GM23248 (cell line): ENCODE measurements around the gene KCNH4. TPM values are rescaled to one million over a fixed set of nuclear protein-coding genes. Genes with fewer than 3 reads are reported as not detected.
"Not testable (repeated sequence)": the region's sequence is repeated elsewhere in the genome, so short reads cannot be mapped to it uniquely, and the experiment has no call there.

Experiments
- DNase-seq: peaks from one replicate; pipeline ENCODE4 v3.0.0-alpha.2; 2015
- H2AFZ ChIP-seq: fragments of 200-600 bp; sonication (generic); 2 replicates; pipeline ENCODE4 v1.6.1; 2016; ENCODE audit warnings: antibody characterized with exemption
- H3F3A ChIP-seq: fragments of 200-600 bp; sonication (generic); 2 replicates; pipeline ENCODE4 v1.6.1; 2016; ENCODE audit warnings: mild to moderate bottlenecking, antibody characterized with exemption, mixed run types; ENCODE audit not compliant: insufficient read depth
- H3K27ac ChIP-seq: fragments of 200-600 bp; sonication (generic); 2 replicates; pipeline ENCODE4 v1.5.1; 2016; ENCODE audit warnings: mild to moderate bottlenecking
- H3K27me3 ChIP-seq: fragments of 200-600 bp; sonication (generic); replicated peaks from 2 replicates; pipeline ENCODE4 v1.6.1; 2016; ENCODE audit warnings: mild to moderate bottlenecking; ENCODE audit not compliant: insufficient read depth
- H3K36me3 ChIP-seq: fragments of 200-600 bp; sonication (generic); 2 replicates; pipeline ENCODE4 v1.6.1; 2016; ENCODE audit warnings: low read depth, mild to moderate bottlenecking
- H3K4me1 ChIP-seq: fragments of 200-600 bp; sonication (generic); 2 replicates; pipeline ENCODE4 v1.6.1; 2016; ENCODE audit warnings: mild to moderate bottlenecking; ENCODE audit not compliant: insufficient read depth
- H3K4me2 ChIP-seq: fragments of 200-600 bp; sonication (generic); one replicate; pipeline ENCODE4 v1.6.1; 2016; ENCODE audit warnings: mild to moderate bottlenecking; ENCODE audit not compliant: unreplicated experiment
- H3K4me3 ChIP-seq: fragments of 200-600 bp; sonication (generic); 2 replicates; pipeline ENCODE4 v1.5.1; 2016; ENCODE audit warnings: mild to moderate bottlenecking
- H3K79me2 ChIP-seq: fragments of 200-600 bp; sonication (generic); 2 replicates; pipeline ENCODE4 v1.6.1; 2016; ENCODE audit warnings: mild to moderate bottlenecking; ENCODE audit not compliant: insufficient read depth
- H3K9ac ChIP-seq: fragments of 200-600 bp; sonication (generic); 2 replicates; pipeline ENCODE4 v1.6.1; 2016; ENCODE audit warnings: mild to moderate bottlenecking
- H3K9me2 ChIP-seq: fragments of 200-600 bp; sonication (generic); 2 replicates; pipeline ENCODE4 v1.6.1; 2016; ENCODE audit warnings: mixed run types, mild to moderate bottlenecking, moderate library complexity; ENCODE audit not compliant: insufficient read depth
- H3K9me3 ChIP-seq: fragments of 200-600 bp; sonication (generic); one replicate; pipeline ENCODE4 v1.6.1; 2017; ENCODE audit warnings: low read depth
- H4K20me1 ChIP-seq: fragments of 200-600 bp; sonication (generic); 2 replicates; pipeline ENCODE4 v1.6.0; 2016; ENCODE audit not compliant: insufficient read depth
- EZH2 ChIP-seq: fragments of 200-600 bp; sonication (generic); IDR thresholded peaks from 2 replicates; pipeline ENCODE4 v1.6.1; 2018; ENCODE audit warnings: antibody characterized with exemption, mild to moderate bottlenecking; ENCODE audit not compliant: insufficient read depth, poor library complexity, severe bottlenecking
- EZH2phosphoT487 ChIP-seq: fragments of 200-600 bp; sonication (generic); IDR thresholded peaks from 2 replicates; pipeline ENCODE4 v1.6.1; 2018; ENCODE audit warnings: antibody characterized with exemption, moderate library complexity, mild to moderate bottlenecking, low read depth; ENCODE audit not compliant: insufficient read depth
- WGBS, 2 experiments: methylation state at CpG; one replicate each; pipeline ENCODE4 v1.1.6; 2015 to 2017; ENCODE audit warnings: low lambda C conversion rate in 2 of 2, low coverage in 1 of 2; ENCODE audit errors: missing lambda C conversion rate in 2 of 2; 5-methylcytosine and 5-hydroxymethylcytosine counted together
- in situ Hi-C: fragments of 300-500 bp; cut with MboI; formaldehyde crosslinking; loops from 2 replicates; pipeline ENCODE4 v1.15.0; 2020
- polyA plus RNA-seq: library from polyadenylated mRNA; unstranded; fragments of >200 nt; fragmentation: Nextera tagmentation; extraction: Ambion mirVana; gene quantifications from 2 replicates; pipeline ENCODE4 v1.2.1, GENCODE V29; 2016
- total RNA-seq: library from RNA; depleted of rRNA; stranded (reverse); fragments of >200 nt; shearing (Covaris generic); gene quantifications from 2 replicates; pipeline ENCODE4 v1.2.3, GENCODE V29; 2014

KCNH4 gene
- total and polyA plus RNA-seq, 2 experiments from 2014 or later, result not detected

DNA sequence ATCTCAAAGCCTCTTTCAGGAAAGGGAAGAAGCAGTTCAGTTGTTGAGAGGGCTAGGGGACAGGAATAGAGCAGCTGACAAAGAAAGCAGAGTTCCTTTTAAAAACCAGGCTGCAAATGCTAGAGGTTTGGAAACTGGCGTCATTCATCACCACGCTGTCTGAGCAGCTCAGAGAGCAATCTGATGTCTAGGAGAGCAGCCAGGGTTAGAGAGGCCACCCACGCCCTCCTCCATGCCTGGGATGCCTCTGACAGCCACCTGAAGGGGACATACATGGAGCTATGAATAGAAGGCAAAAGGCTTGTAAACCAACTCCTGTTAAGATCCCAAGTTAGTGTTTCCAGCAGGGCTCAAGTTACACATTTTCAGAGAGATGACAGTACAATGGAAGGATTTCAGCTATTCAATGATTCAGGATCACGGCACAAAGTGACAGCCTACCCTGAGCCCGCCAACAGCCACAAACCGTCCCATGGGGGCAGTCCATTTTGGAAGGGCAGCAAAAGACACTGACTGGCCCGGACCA lies 38.5 kb downstream of the KCNH4 start:
- Histone ChIP-seq H3K4me2 (peak overlapping the region; percentile 67), H3K9me3 (no peaks in the 10 kb centered on the region), H3K4me1 (peaks cover 31% of the 10 kb centered on the region), H3K4me3 (0 out of 2 replicates have a peak overlapping the region, but pooled peaks have one; percentile 17), H4K20me1 (peaks cover 13% of the 10 kb centered on the region; the same call in 1 of the 2 replicates), H2AFZ (no peak overlapping the region), H3K9ac (peak overlapping the region; percentile 49), H3F3A (peaks cover 38% of the 10 kb centered on the region), H3K79me2 (peaks cover 86% of the 10 kb centered on the region), H3K36me3 (0 out of 2 replicates have a peak, but pooled peaks cover 4% of the 10 kb centered on the region), H3K9me2 (no peaks in the 10 kb centered on the region), H3K27me3 (no peaks in the 10 kb centered on the region), H3K27ac (peak overlapping the region; percentile 75)
- peak; percentile 92 for DNase-seq
- in situ Hi-C loops, result no loop called here
- no peak for TF ChIP-seq EZH2
- TF ChIP-seq EZH2phosphoT487, result 0 out of 2 replicates have a peak, but pooled peaks have one; percentile 41
- WGBS, 2 experiments, result 3 to 4% methylated on average over 7 of the region's 7 CpGs

DNA sequence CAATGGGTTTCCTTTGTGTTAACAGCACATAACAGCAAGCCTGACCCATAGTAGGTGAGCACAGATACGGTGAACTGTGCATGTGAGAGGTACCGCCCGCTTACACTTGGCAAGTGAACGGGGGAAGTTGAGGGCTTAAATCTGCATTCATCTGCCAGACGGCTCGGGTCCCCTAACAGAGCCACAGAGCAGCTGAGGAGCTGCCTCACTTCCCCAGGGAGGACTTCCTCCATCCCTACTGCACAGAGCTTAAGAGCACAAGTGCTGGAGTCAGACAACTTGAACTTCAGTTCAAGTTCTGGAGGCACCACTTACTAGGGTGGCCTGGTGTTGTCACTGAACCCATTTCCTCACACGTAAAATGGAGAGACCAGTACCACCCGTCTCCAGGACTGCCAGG lies 39.6 kb downstream of the KCNH4 start:
- Histone ChIP-seq H3K9ac (no peak overlapping the region), H3F3A (peaks cover 38% of the 10 kb centered on the region), H3K4me1 (peaks cover 31% of the 10 kb centered on the region), H3K36me3 (0 out of 2 replicates have a peak, but pooled peaks cover 7% of the 10 kb centered on the region), H3K79me2 (peaks cover 86% of the 10 kb centered on the region), H3K4me2 (no peak overlapping the region), H3K9me3 (no peaks in the 10 kb centered on the region), H3K27ac (peak overlapping the region; percentile 75), H3K9me2 (no peaks in the 10 kb centered on the region), H3K4me3 (no peak overlapping the region), H3K27me3 (no peaks in the 10 kb centered on the region), H2AFZ (no peak overlapping the region), H4K20me1 (peaks cover 13% of the 10 kb centered on the region; the same call in 1 of the 2 replicates)
- no peak for TF ChIP-seq EZH2
- TF ChIP-seq EZH2phosphoT487, result no peak
- WGBS, 2 experiments, result 71 to 77% methylated on average over 8 of the region's 8 CpGs
- in situ Hi-C loops, result no loop called here
- DNase-seq, result no peak

DNA sequence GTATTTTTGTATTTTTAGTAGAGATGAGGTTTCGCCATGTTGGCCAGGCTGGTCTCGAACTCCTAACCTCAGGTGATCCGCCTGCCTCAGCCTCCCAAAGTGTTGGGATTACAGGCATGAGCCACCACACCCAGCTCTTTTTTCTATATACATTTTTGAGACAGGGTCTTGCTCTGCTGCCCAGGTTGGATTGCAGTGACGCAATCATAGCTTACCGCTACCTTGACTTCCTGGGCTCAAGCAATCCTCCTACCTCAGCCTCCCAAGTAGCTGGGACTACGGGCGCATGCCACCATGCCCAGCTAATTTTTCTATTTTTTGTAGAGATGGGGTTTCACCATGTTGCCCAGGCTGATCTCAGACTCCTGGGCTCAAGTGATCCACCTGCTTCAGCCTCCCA lies 40.3 kb downstream of the KCNH4 start:
- H3F3A ChIP-seq, result peaks cover 38% of the 10 kb centered on the region
- H3K36me3 ChIP-seq, H2AFZ ChIP-seq, H3K9me3 ChIP-seq, H3K4me3 ChIP-seq, H3K9ac ChIP-seq, DNase-seq, H3K4me2 ChIP-seq, H3K27me3 ChIP-seq, H3K9me2 ChIP-seq, H3K27ac ChIP-seq, in situ Hi-C loops: not testable (repeated sequence)
- 99 to 100% methylated on average over 7 of the region's 7 CpGs for WGBS, 2 experiments
- H4K20me1 ChIP-seq, result peaks cover 13% of the 10 kb centered on the region; the same call in 1 of the 2 replicates
- H3K79me2 ChIP-seq, result peaks cover 86% of the 10 kb centered on the region
- H3K4me1 ChIP-seq, result peaks cover 35% of the 10 kb centered on the region

DNA sequence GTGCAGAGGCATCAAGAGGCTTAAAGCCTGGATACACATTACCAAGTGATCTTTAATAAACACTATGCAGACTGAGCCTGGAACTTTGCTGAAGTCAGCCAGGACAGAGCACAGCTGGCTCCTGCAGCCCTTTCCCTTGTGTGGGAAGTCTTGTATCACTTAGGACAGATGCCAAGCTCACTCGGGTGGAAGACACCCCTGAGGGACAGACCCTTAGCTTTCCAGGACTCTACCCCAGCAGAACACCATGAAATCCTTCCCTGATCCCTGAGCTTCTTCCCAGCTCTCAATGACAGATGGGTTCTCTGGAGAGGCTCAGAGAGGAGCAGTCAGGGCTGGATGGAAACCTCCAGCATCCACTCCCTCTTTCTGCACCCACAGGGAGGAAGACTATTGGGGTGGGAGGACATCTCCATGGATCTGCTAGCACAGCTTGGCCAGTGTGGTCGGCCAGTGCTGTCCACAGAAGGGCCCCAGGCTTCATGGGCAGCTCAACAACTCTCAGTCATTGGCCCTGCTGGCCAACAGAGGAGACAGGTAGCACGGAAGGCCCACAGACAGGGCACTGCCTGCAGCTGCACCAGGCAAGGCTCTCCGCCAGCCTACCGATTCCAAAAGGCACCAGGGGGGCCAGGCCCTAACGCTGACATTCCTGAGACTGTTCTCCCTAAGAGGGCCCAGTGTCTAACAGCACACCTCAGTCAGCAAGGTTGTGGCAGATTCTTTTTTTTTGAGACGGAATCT lies 42.0 kb downstream of the KCNH4 start:
- no peak overlapping the region for H3K27ac ChIP-seq
- H3K36me3 ChIP-seq, result 0 out of 2 replicates have a peak, but pooled peaks cover 3% of the 10 kb centered on the region
- H3K9me3 ChIP-seq, result no peaks in the 10 kb centered on the region
- WGBS, 2 experiments, result 69 to 70% methylated on average over 7 of the region's 7 CpGs
- H3K27me3 ChIP-seq, result no peaks in the 10 kb centered on the region
- no peak overlapping the region for H3K4me2 ChIP-seq
- H3K4me3 ChIP-seq, result no peak overlapping the region
- H4K20me1 ChIP-seq, result peaks cover 13% of the 10 kb centered on the region; the same call in 1 of the 2 replicates
- peaks cover 87% of the 10 kb centered on the region for H3K79me2 ChIP-seq
- H3K9ac ChIP-seq, result no peak overlapping the region
- no peaks in the 10 kb centered on the region for H3K9me2 ChIP-seq
- H3K4me1 ChIP-seq, result peaks cover 44% of the 10 kb centered on the region
- H3F3A ChIP-seq, result peaks cover 48% of the 10 kb centered on the region
- DNase-seq, result no peak
- TF ChIP-seq EZH2phosphoT487 (no peak), EZH2 (no peak)
- H2AFZ ChIP-seq, result no peak overlapping the region
- in situ Hi-C loops, result no loop called here
